Ecto neural progenitor cell (in vitro differentiated cells): ENCODE measurements around the gene MAN2A1.

Source experiments
- DNase-seq: peaks from one replicate; pipeline ENCODE4 v3.0.0-alpha.2; 2018; ENCODE audit warnings: low spot score

MAN2A1 gene

GRCh38 chr5:109689740-109690241 is at the start of gene MAN2A1:
Gene MAN2A1, plus strand, starts transcription at chr5:109689927. Its CDS starts 491 bp downstream, at chr5:109690418.
- peak; percentile 80 for DNase-seq

- DNase-seq, result no peak
Measured at GRCh38 chr5:109640976-109641375, 48.8 kb upstream of the MAN2A1 start.

DNA sequence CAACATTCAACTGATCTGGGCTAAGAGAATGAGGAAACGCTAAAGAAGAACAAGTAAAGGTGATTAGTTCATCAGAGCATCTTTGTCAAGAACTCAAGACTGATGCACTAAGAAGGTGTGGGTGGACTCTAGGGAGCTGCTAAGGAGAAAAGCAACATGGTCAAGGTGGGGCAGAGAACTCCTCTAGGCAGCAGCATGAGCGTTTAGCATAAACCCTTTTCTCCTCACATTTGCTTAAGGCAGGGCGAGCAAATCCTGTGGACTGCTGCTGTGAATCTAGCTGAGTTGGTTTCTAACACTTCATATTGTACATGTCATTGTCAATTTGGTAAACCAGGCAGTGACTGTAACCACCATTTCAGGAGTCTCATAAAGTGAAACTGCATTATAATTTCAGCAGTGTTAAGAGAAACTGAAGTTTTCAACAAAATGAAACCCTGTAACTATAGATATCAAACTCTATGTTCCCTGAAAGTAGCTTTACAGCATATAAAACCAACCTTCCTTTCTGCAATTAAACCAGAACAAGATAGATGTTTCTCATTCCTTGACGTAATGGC is 45.9 kb upstream of the MAN2A1 start:
- DNase-seq, result no peak

DNA sequence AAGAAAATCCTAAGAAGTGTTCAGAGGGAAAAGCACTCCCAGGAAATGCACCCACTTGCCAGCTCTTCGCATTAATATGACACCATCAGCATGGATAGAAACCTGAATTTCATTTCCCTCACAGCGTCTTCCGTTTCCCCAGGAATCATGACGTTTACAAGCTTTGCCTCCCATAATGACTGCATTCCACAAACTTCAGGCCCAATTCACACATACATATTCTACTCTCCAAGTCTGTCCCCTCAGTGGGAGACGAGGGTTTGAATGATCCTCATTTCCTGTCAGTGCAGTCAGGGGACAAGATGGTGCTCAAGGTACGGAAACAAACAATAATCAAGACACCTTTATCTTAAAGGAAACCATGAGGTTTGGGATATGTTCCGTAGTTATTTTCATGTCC is 44.9 kb upstream of the MAN2A1 start:
- no peak for DNase-seq

GRCh38 chr5:109645707-109646192 is 44.0 kb upstream of the MAN2A1 start:
- peak; percentile 50 for DNase-seq

DNA sequence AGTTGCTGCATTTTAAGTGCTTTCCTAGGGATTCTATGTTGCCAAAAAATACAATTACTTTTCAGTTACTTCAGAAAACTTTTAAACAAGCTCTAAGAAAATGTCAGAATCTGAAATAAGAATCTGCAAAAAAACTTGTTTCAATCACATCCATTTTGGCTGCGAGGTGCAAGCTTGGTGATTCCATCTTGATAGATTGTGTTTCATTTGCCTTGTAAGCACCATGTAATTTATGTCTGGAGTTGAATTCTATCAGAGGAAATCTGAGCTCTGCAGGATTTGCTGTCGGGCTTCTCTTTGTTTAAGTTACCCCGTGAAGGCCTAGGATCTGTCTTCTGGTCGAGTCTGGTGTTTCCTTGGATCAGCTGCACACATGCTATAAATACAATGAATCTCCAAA is 40.4 kb upstream of the MAN2A1 start:
- no peak for DNase-seq

DNA sequence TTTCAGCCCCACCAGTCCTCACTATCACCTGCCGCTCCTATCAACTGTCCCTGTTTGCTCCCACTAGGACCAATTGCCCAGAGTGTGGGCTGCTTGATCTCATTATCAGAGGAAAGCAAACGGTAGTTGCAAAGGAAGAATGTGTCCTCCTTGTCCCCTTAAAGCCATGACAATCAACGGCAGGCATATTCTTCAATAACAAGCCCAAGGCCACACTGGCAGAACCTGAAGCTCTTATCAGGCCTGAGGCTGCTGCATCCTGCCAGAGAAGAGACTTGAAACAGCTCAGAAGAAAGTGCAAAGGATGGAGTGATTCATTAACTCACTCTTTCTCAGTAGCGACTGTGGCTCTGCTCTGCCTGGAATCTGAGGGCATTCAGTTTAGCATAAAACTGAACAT is 39.2 kb upstream of the MAN2A1 start:
- DNase-seq, result no peak

GRCh38 chr5:109652096-109652495 is 37.6 kb upstream of the MAN2A1 start:
- no peak for DNase-seq

DNA sequence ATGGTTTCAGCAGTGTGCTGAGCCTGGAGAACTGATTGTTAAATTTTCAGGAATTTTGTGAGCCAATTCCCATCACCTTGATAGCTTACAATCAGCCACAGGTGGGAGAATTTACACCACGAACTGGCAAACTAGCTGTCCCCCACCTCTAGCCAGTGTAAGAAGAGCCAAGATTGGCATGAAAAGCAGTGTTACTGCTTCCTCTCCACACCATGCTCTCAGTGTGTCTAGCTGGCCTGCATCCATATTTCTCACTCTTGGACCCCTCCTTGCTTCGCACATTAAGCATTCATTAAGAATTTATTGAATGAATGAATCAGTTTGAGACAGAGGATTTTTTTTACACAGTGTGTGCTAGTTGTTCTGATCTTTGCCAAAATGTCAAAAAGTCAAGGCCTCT is 36.7 kb upstream of the MAN2A1 start:
- DNase-seq, result no peak

DNA sequence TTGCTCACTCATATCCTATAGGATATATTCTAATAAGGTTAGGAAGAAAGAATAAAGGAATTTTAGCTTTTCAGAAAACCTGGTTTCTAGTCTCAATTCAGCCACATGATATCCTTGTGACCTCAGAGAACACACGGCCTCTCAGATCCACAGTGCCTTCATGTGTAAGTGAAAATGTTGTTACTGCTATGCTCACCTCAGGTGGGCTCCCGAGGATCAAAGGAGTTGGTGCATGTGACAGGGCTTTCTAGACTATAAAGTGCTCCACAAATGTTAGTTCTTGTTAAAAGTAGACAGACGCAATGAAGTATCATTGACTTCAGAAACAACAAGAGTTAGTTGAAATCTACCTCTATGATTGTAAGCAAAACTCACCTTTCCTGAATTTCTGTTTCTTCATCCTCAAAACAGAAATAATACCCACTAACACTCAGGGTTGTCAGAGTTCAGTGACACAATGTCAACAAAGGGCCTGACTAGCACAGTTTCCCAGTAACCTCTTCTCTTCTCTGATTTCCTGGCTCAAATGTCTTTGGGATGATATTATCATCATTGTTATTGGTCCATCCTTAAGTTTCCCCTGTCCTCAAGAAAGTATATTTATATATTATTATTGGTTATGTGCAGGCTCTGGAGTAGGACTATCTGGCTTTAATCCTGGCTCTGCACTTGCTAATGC is 36.0 kb upstream of the MAN2A1 start:
- DNase-seq, result no peak

DNA sequence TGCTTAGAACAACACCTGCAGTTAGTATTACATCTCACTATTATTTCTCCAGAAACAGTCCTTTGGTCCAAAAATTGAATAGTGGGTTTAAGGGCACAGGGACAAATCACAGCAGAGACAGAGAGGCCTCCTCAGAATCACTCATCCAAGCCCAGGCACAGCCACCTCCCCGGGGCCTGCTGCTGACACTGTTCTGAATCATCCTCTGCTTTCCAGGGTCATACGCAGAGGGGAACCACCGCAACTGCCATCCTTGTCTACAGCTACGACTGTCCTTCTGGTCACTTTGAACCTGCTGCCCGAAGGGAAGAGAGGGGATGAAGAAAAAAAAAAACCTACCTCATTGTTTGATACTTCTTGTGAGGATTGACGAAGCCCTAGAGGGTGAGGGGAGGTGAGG is 35.3 kb upstream of the MAN2A1 start:
- DNase-seq, result no peak

DNA sequence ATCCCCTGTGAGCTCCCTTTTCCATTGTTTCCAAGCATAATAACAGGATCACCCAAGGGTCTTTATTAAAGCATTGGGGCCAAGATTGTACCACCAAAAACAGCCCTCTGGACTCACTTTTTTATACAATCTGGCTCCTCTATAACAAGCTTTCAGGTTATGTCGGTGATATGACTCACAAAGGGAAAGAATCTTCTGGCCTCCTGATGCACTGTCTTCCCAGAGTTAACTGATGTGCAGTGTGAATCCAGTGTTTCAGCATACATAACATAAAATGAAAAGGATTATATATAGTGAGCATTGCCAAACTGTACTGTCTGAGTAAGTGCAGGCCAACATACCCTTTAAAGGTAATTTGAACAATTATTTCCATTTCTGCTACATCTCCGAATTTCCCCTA is 33.9 kb upstream of the MAN2A1 start:
- DNase-seq, result no peak

- no peak for DNase-seq
Measured at GRCh38 chr5:109656829-109657228, 32.9 kb upstream of the MAN2A1 start.

DNA sequence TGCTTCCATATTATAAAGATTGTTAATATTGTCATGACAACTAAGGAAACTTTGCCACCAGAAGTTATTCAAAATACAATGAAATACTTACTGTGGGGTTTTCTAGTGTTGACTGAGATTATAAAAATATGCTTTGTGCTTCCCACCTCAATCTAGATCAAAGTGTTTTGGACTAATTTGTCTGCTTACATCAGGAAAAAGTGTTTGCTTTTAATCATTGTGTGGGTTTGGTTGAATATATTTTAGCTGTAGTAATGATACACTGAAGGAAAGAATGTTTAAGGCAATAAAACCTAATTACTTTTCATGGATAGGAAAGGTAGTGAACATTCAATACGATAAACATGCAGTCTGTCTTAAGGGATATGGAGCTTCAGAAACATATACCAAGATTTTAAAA is 29.8 kb upstream of the MAN2A1 start:
- no peak for DNase-seq

DNA sequence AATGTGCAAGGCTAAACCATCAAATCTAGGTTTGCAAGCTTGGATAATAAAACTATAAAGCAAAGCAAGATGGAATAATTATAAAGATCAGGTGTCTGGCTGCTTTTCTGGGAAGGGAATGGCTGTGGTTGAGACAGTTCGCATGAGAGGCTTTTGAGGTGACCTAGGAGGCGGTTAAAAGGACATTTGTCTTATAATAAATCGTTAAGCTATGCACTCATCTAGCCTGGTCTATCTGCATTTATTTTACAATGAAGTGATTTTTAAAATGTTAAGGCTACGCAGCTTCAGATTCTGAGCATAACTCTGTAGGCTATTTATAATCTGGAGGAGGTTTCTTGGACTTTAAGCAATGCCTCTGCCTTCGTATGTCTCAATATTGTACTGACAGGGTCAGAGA is 29.4 kb upstream of the MAN2A1 start:
- no peak for DNase-seq

GRCh38 chr5:109668237-109668636 is 21.5 kb upstream of the MAN2A1 start:
- no peak for DNase-seq

GRCh38 chr5:109668668-109669422 is 20.9 kb upstream of the MAN2A1 start:
- no peak for DNase-seq

GRCh38 chr5:109669991-109670706 is 19.6 kb upstream of the MAN2A1 start:
- DNase-seq, result no peak

- no peak for DNase-seq
Measured at GRCh38 chr5:109671136-109671535, 18.6 kb upstream of the MAN2A1 start.

- DNase-seq, result no peak
Measured at GRCh38 chr5:109674596-109674995, 15.1 kb upstream of the MAN2A1 start.

DNA sequence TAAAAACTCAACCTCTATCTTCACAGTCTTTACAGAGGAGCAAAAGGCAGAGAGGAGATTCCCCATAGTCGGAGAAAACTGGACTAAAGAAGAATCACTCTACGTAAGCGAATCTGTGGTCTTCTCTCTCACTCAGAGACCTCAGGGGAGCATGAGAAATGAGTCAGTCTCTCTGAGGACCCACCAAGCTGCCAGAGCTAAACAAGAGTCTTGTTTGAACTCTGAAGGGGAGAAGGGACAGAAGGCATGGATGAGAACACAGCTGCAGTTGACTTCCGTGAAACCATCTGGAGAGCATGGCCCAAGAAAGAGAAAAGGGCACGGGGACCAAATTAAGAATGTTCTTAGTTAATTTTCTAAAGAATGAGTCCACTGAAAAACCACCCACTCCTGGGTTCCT is 12.8 kb upstream of the MAN2A1 start:
- DNase-seq, result no peak

DNA sequence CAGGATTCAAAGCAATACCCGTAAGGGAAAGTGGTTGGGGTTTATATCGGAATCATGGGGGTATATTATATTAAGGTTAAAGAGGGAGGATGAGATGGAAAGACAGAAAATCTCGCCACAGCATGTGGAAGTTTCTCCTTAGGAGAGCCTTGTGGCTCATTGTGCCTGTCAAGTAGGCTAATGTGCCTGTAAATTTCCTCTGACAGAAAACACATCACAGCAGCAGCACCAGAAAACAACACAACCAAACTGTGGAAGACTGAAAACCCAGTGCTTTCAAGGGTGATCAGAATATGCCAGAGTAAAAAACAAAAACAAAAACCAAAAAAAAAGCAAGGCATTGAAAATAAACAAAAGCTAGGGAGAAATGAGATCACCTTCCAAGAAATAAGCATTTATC is 11.3 kb upstream of the MAN2A1 start:
- no peak for DNase-seq
